ENCODE measurements around the gene C12orf50.
A peak's percentile ranks its signal among the peaks of the same experiment; 100 is the strongest.
"Not testable (repeated sequence)": the region's sequence is repeated elsewhere in the genome, so short reads cannot be mapped to it uniquely, and the experiment has no call there.

C12orf50 gene

DNA sequence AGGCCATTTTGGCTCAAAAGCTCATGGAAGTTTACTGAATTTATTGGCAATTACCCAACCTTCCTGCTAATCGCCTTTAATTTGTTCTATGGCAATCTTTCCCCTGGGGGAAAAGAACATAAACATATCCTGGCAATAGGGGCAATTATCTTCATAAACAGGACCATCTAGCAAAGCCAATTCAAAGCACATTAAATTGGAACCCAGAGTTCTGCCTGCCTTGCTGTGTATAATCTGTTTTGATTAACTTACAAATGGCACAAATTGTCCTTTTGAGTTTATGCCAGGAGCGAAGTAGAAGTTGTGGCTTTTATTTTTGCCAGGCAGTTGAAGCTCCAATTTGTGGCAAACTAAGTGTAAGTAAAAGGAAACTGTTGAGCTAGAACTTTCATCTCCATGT is 68.6 kb downstream of the C12orf50 start:
- TF ChIP-seq ZFX (IDR thresholded peaks at IDR 0.05; ENCODE audit: borderline replicate concordance): no peak
- TF ChIP-seq CTCF (IDR thresholded peaks at IDR 0.05): no peak
- H3K27ac ChIP-seq: no peak overlapping the region

DNA sequence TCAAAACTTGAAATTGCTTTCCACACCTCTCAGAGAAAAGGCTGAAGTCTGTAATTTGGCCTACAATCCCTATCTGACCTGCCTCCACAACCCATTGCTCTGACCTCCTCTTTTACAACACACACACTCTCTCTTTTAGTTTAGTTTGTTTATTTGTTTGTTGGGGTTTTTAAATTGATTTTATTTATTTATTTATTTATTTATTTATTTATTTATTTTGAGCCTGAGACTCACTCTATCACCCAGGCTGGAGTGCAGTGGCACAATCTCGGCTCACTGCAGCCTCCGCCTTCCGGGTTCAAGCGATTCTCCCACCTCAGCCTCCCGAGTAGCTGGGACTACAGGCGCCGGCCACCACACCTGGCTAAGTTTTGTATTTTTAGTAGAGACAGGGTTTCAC is 75.2 kb downstream of the C12orf50 start:
- not testable (repeated sequence) for H3K27ac ChIP-seq

GRCh38 chr12:87953256-87953860 is 75.8 kb downstream of the C12orf50 start:
- no peak overlapping the region for H3K27ac ChIP-seq
- TF ChIP-seq CTCF (IDR thresholded peaks at IDR 0.05) (peak; percentile 93), ZFX (IDR thresholded peaks at IDR 0.05; ENCODE audit: borderline replicate concordance) (no peak)

DNA sequence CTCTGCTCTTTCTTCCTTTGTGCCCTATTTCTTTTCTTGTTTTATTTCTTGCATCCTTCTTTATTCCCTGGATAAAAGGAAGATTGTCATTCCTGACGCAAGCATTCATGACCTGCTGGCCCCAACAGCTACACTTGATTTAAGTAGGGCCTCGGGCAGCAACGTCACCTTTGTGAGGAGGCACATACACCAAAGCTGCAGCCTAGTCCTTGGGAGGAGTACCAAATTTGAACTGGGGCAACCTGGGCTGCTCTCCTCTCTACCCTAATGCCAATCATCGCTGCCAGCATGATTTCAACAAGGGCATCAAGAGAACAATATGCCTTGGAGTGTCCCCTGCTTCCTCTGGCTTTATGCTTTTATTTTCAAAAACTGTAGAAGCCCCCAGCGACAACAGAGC is 76.4 kb downstream of the C12orf50 start:
- TF ChIP-seq ZFX (IDR thresholded peaks at IDR 0.05; ENCODE audit: borderline replicate concordance) (no peak), CTCF (IDR thresholded peaks at IDR 0.05) (no peak)
- H3K27ac ChIP-seq: no peak overlapping the region

GRCh38 chr12:87952223-87952622 is 77.0 kb downstream of the C12orf50 start:
- no peak for TF ChIP-seq ZFX (IDR thresholded peaks at IDR 0.05; ENCODE audit: borderline replicate concordance)
- no peak for TF ChIP-seq CTCF (IDR thresholded peaks at IDR 0.05)
- H3K27ac ChIP-seq: no peak overlapping the region

GRCh38 chr12:87943762-87944161 is 85.4 kb downstream of the C12orf50 start:
- no peak for TF ChIP-seq ZFX (IDR thresholded peaks at IDR 0.05; ENCODE audit: borderline replicate concordance)
- no peak for TF ChIP-seq CTCF (IDR thresholded peaks at IDR 0.05)

GRCh38 chr12:87943023-87943422 is 86.2 kb downstream of the C12orf50 start:
- no peak for TF ChIP-seq ZFX (IDR thresholded peaks at IDR 0.05; ENCODE audit: borderline replicate concordance)
- no peak for TF ChIP-seq CTCF (IDR thresholded peaks at IDR 0.05)

More at GRCh38 chr12:87943762-87944161, 85.4 kb downstream of the C12orf50 start:
- no peak overlapping the region for H3K27ac ChIP-seq

DNA sequence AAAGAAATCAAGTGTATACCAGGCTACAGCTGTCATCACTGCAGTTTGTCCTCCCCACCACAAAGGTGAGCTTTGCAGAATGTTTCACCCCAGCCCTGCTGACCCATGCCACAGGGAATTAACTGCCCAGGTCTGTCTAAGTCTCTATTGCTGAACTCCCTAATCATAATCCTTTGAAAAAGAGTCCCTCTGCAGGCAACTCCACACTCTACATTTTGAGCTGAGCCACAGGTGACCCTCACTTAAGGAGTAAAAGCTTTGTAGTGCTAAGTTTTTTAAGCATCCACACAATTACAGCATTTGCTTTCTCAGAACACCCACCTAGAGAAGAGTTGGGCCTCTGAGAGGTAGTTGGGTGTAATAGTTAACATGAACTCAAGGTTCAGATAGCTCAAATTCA is 90.0 kb downstream of the C12orf50 start:
- no peak overlapping the region for H3K27ac ChIP-seq
- TF ChIP-seq CTCF (IDR thresholded peaks at IDR 0.05): no peak
- no peak for TF ChIP-seq ZFX (IDR thresholded peaks at IDR 0.05; ENCODE audit: borderline replicate concordance)

More at GRCh38 chr12:87943023-87943422, 86.2 kb downstream of the C12orf50 start:
- H3K27ac ChIP-seq: no peak overlapping the region
